Measurements from ENCODE around the gene MLXIP. TPM values are rescaled to one million over a fixed set of nuclear protein-coding genes. Genes with fewer than 3 reads are reported as not detected.

The MLXIP gene
- total and polyA plus RNA-seq, 2 of the 8 experiments (the other 6 are each of a cell fraction or from before 2014, with no cell fraction given): 5.5 to 40.5 TPM

DNA sequence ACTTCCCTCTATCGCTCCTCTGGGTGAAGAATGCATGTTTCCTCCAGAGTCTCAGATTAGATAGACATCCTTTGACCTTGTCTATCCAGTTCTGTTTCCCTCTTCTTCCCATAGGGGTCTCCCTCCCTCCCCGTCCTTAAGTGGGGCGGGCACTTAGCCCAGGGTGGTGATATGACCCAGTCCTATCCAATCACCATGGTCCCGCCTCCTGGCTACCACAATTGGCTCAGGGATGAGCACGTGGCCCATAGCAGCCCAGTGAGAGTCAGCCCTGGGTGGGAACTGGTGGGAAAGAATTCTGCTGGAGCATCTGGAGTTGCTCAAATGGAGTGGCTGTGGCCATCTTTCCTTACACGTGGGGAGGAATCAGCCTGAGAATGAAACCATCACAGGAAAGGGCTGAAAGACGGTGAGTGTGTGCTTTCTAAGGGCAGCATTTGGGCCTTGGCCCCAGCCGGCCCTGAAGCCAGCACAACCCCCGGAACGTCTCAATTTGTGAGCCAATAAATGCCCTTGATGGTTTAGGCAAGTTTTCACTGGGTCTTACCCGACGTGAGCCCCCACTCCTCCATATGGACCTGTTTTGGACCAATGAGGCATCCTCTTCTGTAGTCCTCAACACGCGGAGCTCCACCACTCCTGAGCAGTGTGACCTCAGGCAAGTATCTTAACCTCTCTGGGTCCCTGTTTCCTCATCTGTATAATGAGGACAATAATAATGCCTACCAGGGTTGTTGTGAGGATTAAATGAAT lies 14.4 kb upstream of the MLXIP start (continued):
- TF ChIP-seq, protein P1, sequence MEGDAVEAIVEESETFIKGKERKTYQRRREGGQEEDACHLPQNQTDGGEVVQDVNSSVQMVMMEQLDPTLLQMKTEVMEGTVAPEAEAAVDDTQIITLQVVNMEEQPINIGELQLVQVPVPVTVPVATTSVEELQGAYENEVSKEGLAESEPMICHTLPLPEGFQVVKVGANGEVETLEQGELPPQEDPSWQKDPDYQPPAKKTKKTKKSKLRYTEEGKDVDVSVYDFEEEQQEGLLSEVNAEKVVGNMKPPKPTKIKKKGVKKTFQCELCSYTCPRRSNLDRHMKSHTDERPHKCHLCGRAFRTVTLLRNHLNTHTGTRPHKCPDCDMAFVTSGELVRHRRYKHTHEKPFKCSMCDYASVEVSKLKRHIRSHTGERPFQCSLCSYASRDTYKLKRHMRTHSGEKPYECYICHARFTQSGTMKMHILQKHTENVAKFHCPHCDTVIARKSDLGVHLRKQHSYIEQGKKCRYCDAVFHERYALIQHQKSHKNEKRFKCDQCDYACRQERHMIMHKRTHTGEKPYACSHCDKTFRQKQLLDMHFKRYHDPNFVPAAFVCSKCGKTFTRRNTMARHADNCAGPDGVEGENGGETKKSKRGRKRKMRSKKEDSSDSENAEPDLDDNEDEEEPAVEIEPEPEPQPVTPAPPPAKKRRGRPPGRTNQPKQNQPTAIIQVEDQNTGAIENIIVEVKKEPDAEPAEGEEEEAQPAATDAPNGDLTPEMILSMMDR (IDR thresholded peaks at IDR 0.05; ENCODE audit: control extremely low read depth in 1 of 3, insufficient read depth in 1 of 3, low read depth in 1 of 3, low read length in 3 of 3): peak; percentile 45 to 78 (median 47)
- TF ChIP-seq SAP30 (IDR thresholded peaks at IDR 0.05; ENCODE audit: insufficient read depth, insufficient replicate concordance, low read length) (no peak), ASH2L (IDR thresholded peaks at IDR 0.05; ENCODE audit: low read length) (peak; percentile 8), RAD21 (IDR thresholded peaks at IDR 0.05 in 1 of 2, conservative IDR thresholded peaks at IDR 0.05 in 1 of 2; ENCODE audit: low read depth in 2 of 2, low read length in 2 of 2) (peak; percentile 25 to 40), TEAD4 (IDR thresholded peaks at IDR 0.05; ENCODE audit: low read depth, low read length) (no peak), MAX (IDR thresholded peaks at IDR 0.05) (peak; percentile 97), POLR2AphosphoS5 (IDR thresholded peaks at IDR 0.05; ENCODE audit: low read depth, low read length) (no peak), NANOG (IDR thresholded peaks at IDR 0.05; ENCODE audit: insufficient read depth, low read depth, low read length, poor library complexity, severe bottlenecking) (peak; percentile 12), MAFK (IDR thresholded peaks at IDR 0.05; ENCODE audit: low read depth, low read length) (no peak), SP2 (IDR thresholded peaks at IDR 0.05; ENCODE audit: low read length) (peak; percentile 44; the same call in 1 of the 2 replicates), YY1 (IDR thresholded peaks at IDR 0.05; ENCODE audit: low read depth, low read length) (peak; percentile 83; the same call in 1 of the 2 replicates), SP4 (IDR thresholded peaks at IDR 0.05; ENCODE audit: low read length) (no peak), PHF8 (conservative IDR thresholded peaks at IDR 0.05; ENCODE audit: low read depth, low read length) (no peak), KDM5A (IDR thresholded peaks at IDR 0.05; ENCODE audit: low read length) (no peak), BACH1 (IDR thresholded peaks at IDR 0.05; ENCODE audit: low read length) (no peak), CEBPB (IDR thresholded peaks at IDR 0.05; ENCODE audit: low read depth, low read length) (no peak)
